Fibroblast of mammary gland (primary cell): ENCODE results near the gene SPIRE2.

Experiments
- DNase-seq: peaks from one replicate; pipeline ENCODE4 v3.0.0-alpha.2; 2010; ENCODE audit warnings: low read depth
- H3K4me3 ChIP-seq: 2 replicates; pipeline ENCODE4 v1.5.1; 2011; ENCODE audit warnings: low read depth, mild to moderate bottlenecking, low read length, moderate library complexity; ENCODE audit not compliant: control insufficient read depth
- CTCF ChIP-seq: conservative IDR thresholded peaks from 2 replicates; pipeline ENCODE4 v1.5.1; 2011; ENCODE audit warnings: low read depth, low read length, inconsistent platforms; ENCODE audit not compliant: control insufficient read depth, insufficient read depth

The SPIRE2 gene

GRCh38 chr16:89890200-89890599 is 61.9 kb downstream of the SPIRE2 start:
- peak; percentile 29 for DNase-seq
- TF ChIP-seq CTCF = no peak
- H3K4me3 ChIP-seq = no peak overlapping the region

GRCh38 chr16:89890886-89891657 is 62.8 kb downstream of the SPIRE2 start:
- DNase-seq = peak; percentile 47
- no peak overlapping the region for H3K4me3 ChIP-seq
- no peak for TF ChIP-seq CTCF

- no peak overlapping the region for H3K4me3 ChIP-seq
- TF ChIP-seq CTCF = no peak
- DNase-seq = no peak
These were observed 63.9 kb downstream of the SPIRE2 start for GRCh38 chr16:89892055-89892630.

GRCh38 chr16:89892635-89893034 is 64.4 kb downstream of the SPIRE2 start:
- no peak for TF ChIP-seq CTCF
- no peak for DNase-seq
- H3K4me3 ChIP-seq = no peak overlapping the region

GRCh38 chr16:89893642-89894548 is 65.6 kb downstream of the SPIRE2 start:
- TF ChIP-seq CTCF = no peak
- no peak for DNase-seq
- no peak overlapping the region for H3K4me3 ChIP-seq

- H3K4me3 ChIP-seq = no peak overlapping the region
- no peak for TF ChIP-seq CTCF
- DNase-seq = no peak
These were observed 67.4 kb downstream of the SPIRE2 start for GRCh38 chr16:89895482-89896250.
